Measurements from ENCODE around the gene TBX6.
"Not testable (repeated sequence)": the region's sequence is repeated elsewhere in the genome, so short reads cannot be mapped to it uniquely, and the experiment has no call there.

Gene TBX6

GRCh38 chr16:30065943-30066760, 25.6 kb downstream of the TBX6 start:
- no peak for DNase-seq (ENCODE audit: low spot score)

GRCh38 chr16:30065102-30065942, 26.4 kb downstream of the TBX6 start, which contains the start of gene ALDOA:
Gene ALDOA, plus strand, starts transcription at chr16:30065760. Its CDS starts 1,138 bp downstream, at chr16:30066898.
- DNase-seq (ENCODE audit: low spot score), result peak; percentile 99

- no peak for DNase-seq (ENCODE audit: low spot score)
These were observed 27.0 kb downstream of the TBX6 start for GRCh38 chr16:30064729-30065101.

GRCh38 chr16:30063893-30064728, 27.6 kb downstream of the TBX6 start:
- peak; percentile 93 for DNase-seq (ENCODE audit: low spot score)

- DNase-seq (ENCODE audit: low spot score), result no peak
These were observed 28.3 kb downstream of the TBX6 start for GRCh38 chr16:30063278-30063892.

- no peak for DNase-seq (ENCODE audit: low spot score)
These were observed 30.7 kb downstream of the TBX6 start for GRCh38 chr16:30060836-30061554.

- no peak for DNase-seq (ENCODE audit: low spot score)
These were observed 31.4 kb downstream of the TBX6 start for GRCh38 chr16:30060346-30060745.

GRCh38 chr16:30054959-30055553, 36.7 kb downstream of the TBX6 start:
- DNase-seq (ENCODE audit: low spot score), result no peak

- DNase-seq (ENCODE audit: low spot score), result no peak
These were observed 37.3 kb downstream of the TBX6 start for GRCh38 chr16:30054451-30054850.

GRCh38 chr16:30053376-30054015, 38.2 kb downstream of the TBX6 start:
- DNase-seq (ENCODE audit: low spot score), result no peak

- DNase-seq (ENCODE audit: low spot score), result peak; percentile 84
These were observed 38.9 kb downstream of the TBX6 start for GRCh38 chr16:30052671-30053372.

- DNase-seq (ENCODE audit: low spot score), result no peak
These were observed 40.2 kb downstream of the TBX6 start for GRCh38 chr16:30051518-30051917.

GRCh38 chr16:30049871-30050270, 41.9 kb downstream of the TBX6 start:
- peak; percentile 83 for DNase-seq (ENCODE audit: low spot score)

- no peak for DNase-seq (ENCODE audit: low spot score)
These were observed 45.1 kb downstream of the TBX6 start for GRCh38 chr16:30046588-30046987.

GRCh38 chr16:30046178-30046577, 45.5 kb downstream of the TBX6 start:
- no peak for DNase-seq (ENCODE audit: low spot score)

- no peak for DNase-seq (ENCODE audit: low spot score)
These were observed 49.9 kb downstream of the TBX6 start for GRCh38 chr16:30041841-30042240.

- not testable (repeated sequence) for DNase-seq (ENCODE audit: low spot score)
These were observed 51.0 kb downstream of the TBX6 start for GRCh38 chr16:30040690-30041089.

- no peak for DNase-seq (ENCODE audit: low spot score)
These were observed 51.5 kb downstream of the TBX6 start for GRCh38 chr16:30040221-30040620.

Data from Ammon's horn (tissue), 1 donor.